A673 (cell line): ENCODE data around the gene ITIH1. TPM values are rescaled to one million over a fixed set of nuclear protein-coding genes. Genes with fewer than 3 reads are reported as not detected.

Experiments used
- BruUV-seq: library from RNA; stranded (reverse); fragments of 400-500 nt; replicated peaks from 2 replicates; lab custom pipeline; 2021; lab: Mats Ljungman, UMichigan
- CTCF ChIA-PET: fragments of 300-600 bp; sonication (Branson Sonifier 250); formaldehyde crosslinking; loops from one replicate; lab custom pipeline; 2022; ENCODE audit warnings: antibody characterized with exemption; lab: Charles Lee
- POLR2A ChIA-PET: fragments of 300-600 bp; sonication (Branson Sonifier 250); formaldehyde crosslinking; loops from one replicate; lab custom pipeline; 2022; ENCODE audit warnings: antibody characterized with exemption; ENCODE audit not compliant: low non-redundant PET; lab: Charles Lee
- DNase-seq: peaks from one replicate; pipeline ENCODE4 v3.0.0-alpha.2; 2015; ENCODE audit warnings: low spot score
- H3K27ac ChIP-seq: fragments of 200-600 bp; sonication (generic); 2 replicates; pipeline ENCODE4 v1.5.1; 2016; ENCODE audit warnings: mixed run types, low read depth, mild to moderate bottlenecking, mixed read lengths, antibody characterized with exemption, low read length; ENCODE audit not compliant: poor library complexity, severe bottlenecking
- H3K27me3 ChIP-seq: fragments of 200-600 bp; sonication (generic); replicated peaks from 2 replicates; pipeline ENCODE4 v1.6.1; 2017; ENCODE audit warnings: mixed run types, low read depth, mild to moderate bottlenecking, mixed read lengths, antibody characterized with exemption, low read length; ENCODE audit not compliant: insufficient read depth, poor library complexity
- H3K36me3 ChIP-seq: fragments of 200-600 bp; sonication (generic); 2 replicates; pipeline ENCODE4 v1.6.1; 2016; ENCODE audit warnings: mixed run types, mild to moderate bottlenecking, mixed read lengths, antibody characterized with exemption, low read length; ENCODE audit not compliant: insufficient read depth, poor library complexity, severe bottlenecking
- H3K4me1 ChIP-seq: fragments of 200-600 bp; sonication (generic); 2 replicates; pipeline ENCODE4 v1.6.1; 2017; ENCODE audit warnings: mixed run types, mild to moderate bottlenecking, mixed read lengths, antibody characterized with exemption, low read length; ENCODE audit not compliant: insufficient read depth, poor library complexity, severe bottlenecking
- H3K4me3 ChIP-seq: fragments of 200-600 bp; sonication (generic); 2 replicates; pipeline ENCODE4 v1.5.1; 2016; ENCODE audit warnings: low read depth, mixed run types, mild to moderate bottlenecking, mixed read lengths, low read length; ENCODE audit not compliant: poor library complexity, severe bottlenecking
- H3K9me3 ChIP-seq: fragments of 200-600 bp; sonication (generic); 2 replicates; pipeline ENCODE4 v1.6.1; 2016; ENCODE audit warnings: mixed run types, low read depth, mild to moderate bottlenecking, mixed read lengths, antibody characterized with exemption, low read length; ENCODE audit not compliant: poor library complexity, severe bottlenecking
- CTCF ChIP-seq: fragments of 300-800, 200-600 bp; sonication (generic); conservative IDR thresholded peaks from 2 replicates; pipeline ENCODE4 v1.5.1; 2017; ENCODE audit warnings: low read depth, mild to moderate bottlenecking, antibody characterized with exemption, low read length, moderate library complexity, mixed read lengths
- EZH2 ChIP-seq: fragments of 200-600 bp; sonication (generic); IDR thresholded peaks from 2 replicates; pipeline ENCODE4 v1.6.1; 2017; ENCODE audit warnings: borderline replicate concordance, low read depth, mild to moderate bottlenecking, mixed read lengths, antibody characterized with exemption, low read length; ENCODE audit not compliant: poor library complexity, severe bottlenecking
- intact Hi-C: fragments of 100-400 bp; cut with micrococcal nuclease; formaldehyde crosslinking; loops from one replicate; pipeline ENCODE4 v1.10.0; 2022; ENCODE audit not compliant: unreplicated experiment
- total RNA-seq: library from RNA; stranded (reverse); gene quantifications from 2 replicates; pipeline ENCODE4 v1.2.3, GENCODE V29; 2021

Gene ITIH1
- total RNA-seq, 1 experiment from 2014 or later, result not detected

- no peak for DNase-seq
- ChIA-PET POLR2A (no interaction called here), CTCF (no interaction called here)
- Histone ChIP-seq H3K9me3 (no peaks in the 10 kb centered on the region), H3K4me3 (no peak overlapping the region), H3K36me3 (peaks cover 3% of the 10 kb centered on the region), H3K4me1 (no peaks in the 10 kb centered on the region), H3K27ac (no peak overlapping the region), H3K27me3 (no peaks in the 10 kb centered on the region)
- intact Hi-C loops, result no loop called here
- no TSS peak for BruUV-seq
- no peak for TF ChIP-seq EZH2
- TF ChIP-seq CTCF, result no peak
Measured at GRCh38 chr3:52731590-52731989, 45.8 kb upstream of the ITIH1 start.

GRCh38 chr3:52733256-52733891 is 44.0 kb upstream of the ITIH1 start:
- no peaks in the 10 kb centered on the region for H3K9me3 ChIP-seq
- ChIA-PET POLR2A (no interaction called here), CTCF (no interaction called here)
- intact Hi-C loops, result no loop called here
- DNase-seq, result no peak
- no peak overlapping the region for H3K27ac ChIP-seq
- H3K36me3 ChIP-seq, result peaks cover 3% of the 10 kb centered on the region
- H3K27me3 ChIP-seq, result no peaks in the 10 kb centered on the region
- H3K4me1 ChIP-seq, result no peaks in the 10 kb centered on the region
- no peak overlapping the region for H3K4me3 ChIP-seq
- no TSS peak for BruUV-seq
- TF ChIP-seq CTCF (no peak), EZH2 (no peak)

- CTCF ChIA-PET, result no interaction called here
- H3K36me3 ChIP-seq, result peaks cover 9% of the 10 kb centered on the region
- H3K4me3 ChIP-seq, result no peak overlapping the region
Measured at GRCh38 chr3:52739730-52740129, 37.7 kb upstream of the ITIH1 start.

More at GRCh38 chr3:52739730-52740129, 37.7 kb upstream of the ITIH1 start:
- Histone ChIP-seq H3K4me1 (no peaks in the 10 kb centered on the region), H3K27me3 (no peaks in the 10 kb centered on the region), H3K27ac (no peak overlapping the region), H3K9me3 (no peaks in the 10 kb centered on the region)
- TF ChIP-seq EZH2 (no peak), CTCF (no peak)
- no peak for DNase-seq
- POLR2A ChIA-PET, result no interaction called here
- BruUV-seq, result no TSS peak
- intact Hi-C loops, result no loop called here
